ENCODE results near the gene EMP1. TPM values are rescaled to one million over a fixed set of nuclear protein-coding genes. Genes with fewer than 3 reads are reported as not detected.

The EMP1 gene
- total RNA-seq, 1 donor: 75.6 TPM

Other genes with a start within 250 kb of the EMP1 start
- gene GPRC5D, start 244.6 kb upstream of the EMP1 start, total RNA-seq: not detected in 2 replicates
- 12.2 and 19.9 TPM in 2 replicates for gene HEBP1, start 196.5 kb upstream of the EMP1 start, total RNA-seq
- 5.8 and 10.8 TPM in 2 replicates for gene FAM234B, start 152.3 kb upstream of the EMP1 start, total RNA-seq
- 0.32 and 11.2 TPM in 2 replicates for gene GSG1, start 93.1 kb upstream of the EMP1 start, total RNA-seq

Data from fibroblast of villous mesenchyme (primary cell).